GM13977 (cell line): Measurements from ENCODE around the gene ART4.

ENCODE experiments used
- DNase-seq: peaks from one replicate; pipeline ENCODE4 v3.0.0; 2012; ENCODE audit warnings: low spot score
- CTCF ChIP-seq: IDR thresholded peaks from 2 replicates; pipeline ENCODE4 v1.5.1; 2012; ENCODE audit warnings: mild to moderate bottlenecking, control low read depth; ENCODE audit not compliant: insufficient read depth; ENCODE audit errors: extremely low read depth, missing control alignments
- in situ Hi-C: fragments of 300-500 bp; cut with MboI; formaldehyde crosslinking; loops from one replicate; pipeline ENCODE4 v1.12.0; 2022; ENCODE audit warnings: low sequenced_read_pairs, low pct_unique_long_range_greater_than_20kb, mixed read lengths, inconsistent platforms; ENCODE audit not compliant: unreplicated experiment

ART4 gene

GRCh38 chr12:14775636-14775980 is 67.7 kb downstream of the ART4 start:
- in situ Hi-C loops: no loop called here
- DNase-seq: no peak
- no peak for TF ChIP-seq CTCF
